Mucosa of descending colon (tissue), 3 donors: ENCODE results near the gene CDH4. TPM values are rescaled to one million over a fixed set of nuclear protein-coding genes. Genes with fewer than 3 reads are reported as not detected.

Experiments used
- ATAC-seq: fragments of 200-7000 bp; cut with Tn5 transposase; one replicate; pipeline ENCODE4 v1.9.1; 2020; ENCODE audit warnings: mild to moderate bottlenecking, moderate library complexity
- DNase-seq, 3 donors: peaks; one replicate each; pipeline ENCODE4 v3.0.0-alpha.2; 2020
- H3K36me3 ChIP-seq: fragments of 200-600 bp; one replicate; pipeline ENCODE4 v1.8.0; 2021; ENCODE audit warnings: low read depth, mild to moderate bottlenecking
- H3K4me1 ChIP-seq: fragments of 200-600 bp; one replicate; pipeline ENCODE4 v1.8.0; 2021; ENCODE audit warnings: low read depth, mild to moderate bottlenecking
- H3K4me3 ChIP-seq: fragments of 200-600 bp; one replicate; pipeline ENCODE4 v1.8.0; 2021; ENCODE audit warnings: mild to moderate bottlenecking
- H3K9me3 ChIP-seq: fragments of 200-600 bp; one replicate; pipeline ENCODE4 v1.8.0; 2021; ENCODE audit warnings: mild to moderate bottlenecking
- intact Hi-C, 2 donors: fragments of 100-400 bp; cut with DNase I in 1 of 2; cut with micrococcal nuclease in 1 of 2; formaldehyde crosslinking; loops; one replicate each; pipeline versions ENCODE4 v1.11.0 to v1.11.1; 2022; cut with DNase I, micrococcal nuclease
- total RNA-seq, 3 donors: library from RNA; stranded (reverse); fragmentation: NEBNext Ultra II Directional in 2 of 3; extraction: Animal tissue kit (Norgen Biotek cat#: 25700) in 2 of 3; gene quantifications; one replicate each; pipeline versions ENCODE4 v1.2.1 to v1.2.4, GENCODE V29; 2021 to 2023
- TF ChIP-seq, protein P1 (sequence below): fragments of 200-600 bp; IDR thresholded peaks from one replicate; pipeline ENCODE4 v1.8.0; 2022; ENCODE audit warnings: antibody characterized with exemption, mild to moderate bottlenecking
- donor health status: DM: no; HTN: no; CAD: no; lungs with moderate emphysema.
- donor health status: DM: no; HTN: no; CAD: no.
- donor health status: DM: no; HTN: yes; CAD: no.

CDH4 gene
- total RNA-seq, 3 donors from 2014 or later: 0.16 TPM; not detected in 2

- H3K36me3 ChIP-seq: no peaks in the 10 kb centered on the region
- ATAC-seq (no peak), DNase-seq (no peak)
- TF ChIP-seq, protein P1, sequence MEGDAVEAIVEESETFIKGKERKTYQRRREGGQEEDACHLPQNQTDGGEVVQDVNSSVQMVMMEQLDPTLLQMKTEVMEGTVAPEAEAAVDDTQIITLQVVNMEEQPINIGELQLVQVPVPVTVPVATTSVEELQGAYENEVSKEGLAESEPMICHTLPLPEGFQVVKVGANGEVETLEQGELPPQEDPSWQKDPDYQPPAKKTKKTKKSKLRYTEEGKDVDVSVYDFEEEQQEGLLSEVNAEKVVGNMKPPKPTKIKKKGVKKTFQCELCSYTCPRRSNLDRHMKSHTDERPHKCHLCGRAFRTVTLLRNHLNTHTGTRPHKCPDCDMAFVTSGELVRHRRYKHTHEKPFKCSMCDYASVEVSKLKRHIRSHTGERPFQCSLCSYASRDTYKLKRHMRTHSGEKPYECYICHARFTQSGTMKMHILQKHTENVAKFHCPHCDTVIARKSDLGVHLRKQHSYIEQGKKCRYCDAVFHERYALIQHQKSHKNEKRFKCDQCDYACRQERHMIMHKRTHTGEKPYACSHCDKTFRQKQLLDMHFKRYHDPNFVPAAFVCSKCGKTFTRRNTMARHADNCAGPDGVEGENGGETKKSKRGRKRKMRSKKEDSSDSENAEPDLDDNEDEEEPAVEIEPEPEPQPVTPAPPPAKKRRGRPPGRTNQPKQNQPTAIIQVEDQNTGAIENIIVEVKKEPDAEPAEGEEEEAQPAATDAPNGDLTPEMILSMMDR: no peak
- intact Hi-C loops: loop anchor here in 1 of 2 donors (2.0 kb wide), 1 partner anchor 28 kb away; no protein-coding TSS in a partner anchor
- H3K9me3 ChIP-seq: no peaks in the 10 kb centered on the region
- no peak overlapping the region for H3K4me3 ChIP-seq
- H3K4me1 ChIP-seq: no peaks in the 10 kb centered on the region
These were observed 472.3 kb downstream of the CDH4 start for GRCh38 chr20:61724376-61724775.

DNA sequence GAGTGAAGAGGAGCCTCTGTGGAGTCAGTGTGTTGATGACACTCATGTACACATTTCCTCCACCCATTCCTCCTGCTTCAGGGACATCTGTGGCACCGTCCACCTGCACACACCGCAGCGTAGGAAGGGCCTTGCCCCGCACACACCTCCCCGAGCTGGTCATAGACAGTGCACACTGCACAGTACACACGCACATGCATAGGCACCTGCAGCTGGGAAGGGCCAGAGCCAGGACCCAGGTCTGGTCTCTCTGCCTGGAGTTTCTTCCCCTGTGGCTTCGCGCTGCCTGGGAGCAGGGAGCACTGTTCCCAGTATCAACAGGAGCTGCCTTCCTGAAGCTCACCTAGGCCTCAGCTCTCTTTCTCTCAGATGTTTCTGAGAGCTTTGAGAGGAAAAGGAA is 473.1 kb downstream of the CDH4 start:
- TF ChIP-seq, protein P1: no peak
- no peaks in the 10 kb centered on the region for H3K4me1 ChIP-seq
- H3K9me3 ChIP-seq: no peaks in the 10 kb centered on the region
- no peaks in the 10 kb centered on the region for H3K36me3 ChIP-seq
- intact Hi-C loops: loop anchor here in 1 of 2 donors (2.0 kb wide), 1 partner anchor 28 kb away; no protein-coding TSS in a partner anchor
- ATAC-seq (no peak), DNase-seq (peak in 1 of 3 donors; percentile 29)
- no peak overlapping the region for H3K4me3 ChIP-seq

DNA sequence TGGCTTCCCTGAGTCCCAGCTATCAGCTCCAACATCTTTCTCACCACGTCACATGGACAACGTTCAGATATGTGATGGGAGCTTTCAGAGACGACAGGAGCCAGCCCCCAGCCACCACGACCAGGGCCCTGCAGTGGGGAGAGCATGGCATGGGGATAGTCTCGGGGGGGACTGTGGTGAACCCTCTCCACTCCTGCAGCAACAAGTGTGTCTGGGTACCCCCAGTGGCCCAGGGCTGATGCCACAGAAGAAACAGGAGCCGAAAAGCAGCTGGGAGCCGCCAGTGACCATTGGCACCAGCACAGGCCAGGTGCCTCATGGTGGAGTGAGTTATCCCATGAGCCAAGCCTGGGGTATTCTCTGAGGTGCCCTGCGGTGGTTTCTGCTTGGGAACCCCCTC is 473.9 kb downstream of the CDH4 start:
- ATAC-seq: no peak
- Histone ChIP-seq H3K4me3 (no peak overlapping the region), H3K4me1 (no peaks in the 10 kb centered on the region), H3K36me3 (no peaks in the 10 kb centered on the region), H3K9me3 (no peaks in the 10 kb centered on the region)
- TF ChIP-seq, protein P1: no peak
- intact Hi-C loops: loop anchor here in 1 of 2 donors (2.0 kb wide), 1 partner anchor 27 kb away; no protein-coding TSS in a partner anchor
- peak in 1 of 3 donors; percentile 12 for DNase-seq

DNA sequence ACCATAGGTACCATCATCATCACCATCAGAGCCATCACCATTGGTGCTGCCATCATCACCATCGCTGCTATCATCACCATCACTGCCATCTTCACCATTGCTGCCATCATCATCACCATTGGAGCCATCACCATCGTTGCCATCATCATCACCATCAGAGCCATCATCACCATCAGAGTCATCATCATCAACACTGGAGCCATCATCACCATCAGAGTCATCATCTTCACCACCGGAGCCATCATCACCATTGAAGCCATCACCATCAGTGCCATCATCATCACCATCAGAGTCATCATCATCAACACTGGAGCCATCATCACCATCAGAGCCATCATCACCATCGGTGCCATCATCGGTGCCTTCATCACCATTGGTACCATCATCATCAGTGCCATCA is 474.9 kb downstream of the CDH4 start:
- Histone ChIP-seq H3K4me1 (no peaks in the 10 kb centered on the region), H3K36me3 (no peaks in the 10 kb centered on the region), H3K9me3 (no peaks in the 10 kb centered on the region), H3K4me3 (no peak overlapping the region)
- intact Hi-C loops: no loop called here
- DNase-seq: no peak
- no peak for ATAC-seq
- TF ChIP-seq, protein P1: no peak

GRCh38 chr20:61727761-61728160 is 475.7 kb downstream of the CDH4 start:
- TF ChIP-seq, protein P1: no peak
- no peaks in the 10 kb centered on the region for H3K36me3 ChIP-seq
- ATAC-seq (no peak), DNase-seq (no peak)
- H3K9me3 ChIP-seq: no peaks in the 10 kb centered on the region
- no peak overlapping the region for H3K4me3 ChIP-seq
- H3K4me1 ChIP-seq: no peaks in the 10 kb centered on the region
- intact Hi-C loops: no loop called here

- Histone ChIP-seq H3K36me3 (no peaks in the 10 kb centered on the region), H3K9me3 (no peaks in the 10 kb centered on the region), H3K4me3 (no peak overlapping the region), H3K4me1 (no peaks in the 10 kb centered on the region)
- DNase-seq (no peak), ATAC-seq (no peak)
- TF ChIP-seq, protein P1: no peak
- intact Hi-C loops: no loop called here
These were observed 476.3 kb downstream of the CDH4 start for GRCh38 chr20:61728326-61728725.
